Epithelial cell of prostate (primary cell): Measurements from ENCODE around the gene MAPK7.
"Not testable (repeated sequence)": the region's sequence is repeated elsewhere in the genome, so short reads cannot be mapped to it uniquely, and the experiment has no call there.

Experiments used
- DNase-seq: peaks from one replicate; pipeline ENCODE4 v3.0.0-alpha.2; 2011; ENCODE audit warnings: low read depth, low spot score
- H3K27ac ChIP-seq: fragments of 450-650 bp; 2 replicates; pipeline ENCODE4 v1.5.1; 2017; ENCODE audit warnings: mild to moderate bottlenecking

The MAPK7 gene

DNA sequence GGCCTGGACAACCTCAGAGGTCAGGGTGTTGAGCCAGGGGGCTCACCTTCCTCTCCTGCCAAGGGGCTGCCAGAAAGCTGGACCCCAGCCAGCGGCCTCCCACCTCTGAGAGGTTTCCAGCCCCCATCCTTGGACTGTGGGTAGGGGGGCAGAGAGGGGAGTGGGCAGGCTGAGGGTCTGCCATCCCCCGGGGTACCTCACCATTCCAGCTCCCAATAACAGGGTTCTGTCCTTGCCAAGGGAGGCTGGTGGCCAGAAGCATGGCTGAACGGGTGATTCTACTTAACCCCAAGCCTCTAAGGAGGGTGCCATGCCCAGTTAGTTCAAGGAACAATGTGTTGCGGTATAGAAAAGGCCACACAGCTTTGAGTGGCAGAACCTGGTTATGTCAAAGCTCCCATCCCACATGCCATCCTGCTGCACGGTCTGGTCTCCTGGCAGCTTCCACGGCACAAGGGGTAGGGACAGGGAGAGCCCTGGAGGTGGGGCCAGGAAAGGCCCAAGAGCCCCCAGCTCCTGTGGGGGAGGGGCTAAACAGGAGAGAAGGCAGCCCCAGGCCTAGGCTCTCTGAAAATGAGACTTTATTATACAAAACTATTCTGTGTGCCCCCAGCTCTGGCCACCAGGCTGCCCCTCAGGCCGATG is 35.6 kb upstream of the MAPK7 start:
- no peak overlapping the region for H3K27ac ChIP-seq
- DNase-seq, result no peak

- H3K27ac ChIP-seq, result no peak overlapping the region
- DNase-seq, result no peak
These were observed 35.1 kb upstream of the MAPK7 start for GRCh38 chr17:19343256-19343630.

DNA sequence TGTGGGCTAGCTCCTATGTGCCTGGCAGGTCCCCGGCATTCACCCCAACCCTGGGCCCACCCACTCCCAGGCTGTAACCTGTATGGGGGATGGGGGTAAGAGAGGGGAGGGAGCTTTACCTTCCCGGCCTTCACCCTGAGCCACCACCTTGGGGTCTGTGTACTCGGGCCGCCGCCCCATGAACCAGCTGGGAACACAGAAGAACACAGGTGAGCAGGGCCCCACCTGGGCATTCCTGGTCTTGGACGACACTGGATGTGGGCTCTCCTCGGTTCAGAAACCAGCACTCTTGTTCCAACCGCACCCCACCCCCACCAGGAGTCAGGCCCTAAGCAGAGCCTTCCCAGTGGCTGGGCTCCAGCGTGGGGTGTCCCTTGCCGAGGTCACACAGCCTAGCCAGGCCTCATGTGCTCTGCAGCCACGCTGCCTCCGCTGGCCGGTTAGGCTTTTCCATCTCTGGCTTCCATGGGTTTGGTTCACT is 34.6 kb upstream of the MAPK7 start:
- no peak for DNase-seq
- no peak overlapping the region for H3K27ac ChIP-seq

DNA sequence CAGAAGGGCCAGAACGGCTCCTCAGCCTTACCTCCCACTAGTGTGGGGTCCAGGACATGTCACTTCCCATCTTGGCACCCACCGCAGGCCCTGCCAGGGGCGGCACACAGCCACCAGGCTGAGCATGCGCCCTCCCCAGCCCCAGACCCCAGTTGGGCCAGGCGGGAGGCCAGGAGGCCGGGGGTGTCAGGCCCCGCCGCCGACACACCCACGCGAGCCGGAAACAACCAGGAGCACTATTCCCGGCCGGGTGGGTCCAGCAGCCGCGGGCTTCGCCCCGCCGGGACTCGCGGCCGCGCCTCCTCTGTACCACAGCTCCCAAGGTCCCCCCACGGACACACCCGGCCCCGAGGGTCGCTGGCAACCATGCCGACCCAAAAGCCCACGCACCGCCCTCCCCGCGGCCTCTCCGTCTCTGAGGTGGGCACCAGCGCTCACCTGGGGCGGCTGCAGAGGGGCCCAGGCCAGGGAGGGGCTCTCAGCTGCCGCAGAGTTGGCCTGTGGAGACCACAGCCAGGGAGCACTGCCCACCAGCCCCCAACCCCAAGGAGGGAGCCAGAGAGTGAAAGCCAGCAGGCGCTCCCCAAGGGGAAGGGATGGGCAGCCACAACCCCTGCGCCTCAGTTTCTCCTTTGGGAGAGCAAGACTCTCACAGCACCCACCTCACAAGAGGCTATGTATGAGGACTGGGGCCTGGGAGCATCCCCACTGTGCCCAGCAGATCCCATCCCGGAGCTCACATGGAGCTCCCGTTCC is 33.8 kb upstream of the MAPK7 start:
- DNase-seq, result no peak
- H3K27ac ChIP-seq, result no peak overlapping the region

DNA sequence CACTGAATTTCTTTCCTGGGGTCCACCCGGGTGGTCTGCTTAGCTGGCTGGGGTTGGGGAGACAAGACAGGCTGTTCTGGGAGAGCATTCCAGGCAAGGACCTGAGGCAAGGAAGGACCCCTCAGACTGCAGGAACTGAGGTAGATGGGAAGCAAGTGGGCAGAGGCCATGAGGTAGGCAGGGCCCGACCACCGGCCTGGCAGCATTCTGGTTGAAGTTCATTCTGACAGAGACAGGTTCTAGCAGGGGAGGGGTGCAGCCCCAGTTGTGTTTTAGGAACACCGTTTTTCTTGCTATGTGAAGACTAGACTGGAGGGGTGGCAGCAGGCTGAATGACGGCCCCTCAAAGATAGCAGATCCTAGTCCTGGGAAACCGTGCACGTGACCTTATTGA is 33.2 kb upstream of the MAPK7 start:
- DNase-seq, result no peak
- H3K27ac ChIP-seq, result no peak overlapping the region

DNA sequence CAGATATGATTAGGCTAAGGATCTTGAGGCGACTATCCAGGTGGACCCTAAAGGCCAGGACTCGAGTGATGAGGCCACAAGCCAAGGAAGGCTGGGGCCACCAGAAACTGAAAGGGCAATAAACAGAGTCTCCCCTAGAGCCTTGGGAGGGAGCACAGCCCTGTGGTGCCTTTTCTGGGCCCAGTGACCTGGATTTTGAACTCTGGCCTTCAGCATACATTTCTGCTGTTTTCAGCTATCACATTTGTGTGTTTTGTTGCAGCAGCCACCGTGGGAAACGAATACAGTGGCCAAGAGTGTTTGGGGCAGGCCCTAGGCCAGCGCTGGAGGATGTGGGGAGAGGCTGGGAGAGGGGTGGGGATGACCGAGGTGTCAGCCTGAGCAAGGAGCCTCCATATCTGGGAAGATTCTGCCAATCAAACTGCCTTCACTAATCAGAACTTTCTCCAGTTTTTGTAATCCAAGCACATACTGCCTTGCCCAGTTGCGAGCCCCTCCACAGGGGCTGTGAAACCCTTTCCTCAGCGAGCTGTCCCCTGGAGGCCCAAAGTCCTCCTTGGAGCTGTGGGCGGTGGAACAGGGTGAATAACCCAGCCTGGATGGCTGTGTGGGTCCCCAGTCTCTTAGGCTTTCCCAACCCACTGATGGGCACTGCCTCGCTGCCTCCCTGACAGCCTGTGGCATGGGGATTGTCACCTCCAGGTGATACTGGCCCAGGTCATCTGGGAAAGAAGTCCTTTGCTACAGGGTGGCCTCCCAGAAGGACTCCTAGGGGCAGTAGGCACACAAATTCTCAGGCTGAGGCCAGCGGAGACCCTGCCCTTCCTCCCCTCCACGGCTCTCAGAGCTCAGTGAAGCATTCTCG is 32.6 kb upstream of the MAPK7 start:
- DNase-seq, result no peak
- no peak overlapping the region for H3K27ac ChIP-seq

- no peak for DNase-seq
- H3K27ac ChIP-seq, result peak overlapping the region; percentile 38
These were observed 31.7 kb upstream of the MAPK7 start for GRCh38 chr17:19346351-19347255.

DNA sequence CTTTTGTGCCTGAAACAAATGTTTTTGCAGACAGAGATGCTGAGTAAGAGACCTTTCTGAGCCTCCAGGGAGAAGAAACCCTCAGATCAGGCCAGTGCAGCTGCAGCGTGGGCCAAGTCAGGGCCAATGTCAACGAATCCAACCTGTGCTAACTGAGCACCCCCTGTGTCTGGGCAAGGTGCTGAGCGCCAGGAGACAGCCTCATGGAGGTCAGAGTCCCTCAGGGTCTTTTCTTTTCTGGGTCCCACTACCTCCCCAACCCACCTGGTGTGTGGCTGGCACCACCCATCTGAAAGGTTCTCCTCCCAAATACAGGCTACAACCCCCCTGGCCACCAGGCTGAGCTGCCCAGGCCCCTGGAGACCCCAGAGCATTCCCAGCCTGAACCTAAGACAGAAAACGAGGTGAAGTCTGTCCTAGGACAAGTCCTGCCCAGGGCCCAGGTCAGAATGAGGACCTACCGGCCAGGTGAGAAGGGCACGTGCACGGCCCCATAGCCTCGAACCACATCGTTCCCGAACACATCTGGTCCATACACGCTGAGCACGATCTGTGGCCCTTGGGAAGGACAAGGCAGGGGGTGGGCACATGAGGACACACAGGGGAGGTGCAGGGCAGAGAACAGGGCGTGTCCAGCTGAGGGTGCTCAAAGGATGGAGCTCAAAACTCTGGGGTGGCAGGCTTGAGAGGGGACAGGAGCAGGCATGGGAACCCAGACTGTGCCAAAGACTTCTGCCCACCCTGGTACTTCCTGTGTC is 30.8 kb upstream of the MAPK7 start:
- H3K27ac ChIP-seq, result peak overlapping the region; percentile 38
- no peak for DNase-seq

GRCh38 chr17:19348081-19348650 is 30.1 kb upstream of the MAPK7 start:
- DNase-seq, result no peak
- peak overlapping the region; percentile 38 for H3K27ac ChIP-seq

DNA sequence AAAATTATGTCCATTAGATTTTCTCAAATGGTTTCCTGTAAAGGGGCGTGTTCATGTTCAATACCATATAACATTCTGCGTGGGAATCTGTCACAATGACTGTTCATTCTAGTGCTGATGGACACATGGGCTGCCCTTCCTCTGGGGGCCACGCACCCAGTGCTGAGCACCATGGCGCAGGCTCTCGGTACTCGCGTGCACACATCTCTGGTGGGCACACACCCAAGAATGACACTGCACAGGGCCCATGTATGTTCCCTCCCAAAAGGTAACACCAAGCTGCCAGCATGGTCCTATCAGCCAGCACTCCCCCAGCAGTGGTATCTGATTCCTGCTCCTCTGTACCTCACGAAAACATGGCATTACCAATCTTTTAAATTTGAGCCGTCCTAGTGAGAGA is 29.5 kb upstream of the MAPK7 start:
- DNase-seq, result no peak
- H3K27ac ChIP-seq, result peak overlapping the region; percentile 38

- DNase-seq, H3K27ac ChIP-seq: not testable (repeated sequence)
These were observed 24.9 kb upstream of the MAPK7 start for GRCh38 chr17:19353401-19353800.

DNA sequence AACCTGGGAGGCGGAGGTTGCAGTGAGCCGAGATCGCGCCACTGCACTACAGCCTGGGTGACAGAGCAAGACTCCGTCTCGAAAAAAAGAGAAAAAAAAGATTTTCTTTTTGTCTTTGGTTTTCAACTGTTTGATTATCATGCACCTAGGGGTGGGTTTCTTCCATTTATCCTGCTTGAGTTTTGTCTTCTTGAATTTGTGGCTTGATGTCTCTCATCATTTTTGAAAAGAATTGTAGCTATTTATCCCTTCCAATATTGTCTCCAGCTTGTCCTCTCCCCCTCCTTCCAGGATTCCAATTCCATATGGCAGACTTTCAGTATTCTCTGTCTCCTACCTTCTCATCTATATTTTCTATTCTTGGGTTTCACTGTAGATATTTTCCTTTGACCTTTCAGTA is 23.6 kb upstream of the MAPK7 start:
- no peak for DNase-seq
- peak overlapping the region; percentile 39 for H3K27ac ChIP-seq

DNA sequence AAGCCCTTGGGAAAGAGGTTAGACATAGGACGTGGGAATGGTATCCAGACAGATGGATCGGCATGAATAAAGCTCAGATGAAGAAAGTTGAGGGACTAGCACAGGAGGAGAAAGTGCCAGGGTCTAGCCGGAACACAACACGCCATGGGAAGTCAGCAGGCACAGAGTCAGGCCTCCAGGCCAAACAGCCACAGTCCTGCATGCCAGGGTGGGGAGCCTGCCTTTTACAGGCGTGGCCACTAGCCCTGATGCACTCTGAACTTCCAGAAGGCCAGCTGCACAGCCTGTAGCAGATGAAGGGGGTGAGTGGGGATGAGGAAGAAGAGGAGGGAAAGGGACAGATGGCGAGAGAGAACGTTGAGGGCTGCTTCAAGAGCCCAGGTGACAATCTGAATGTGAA is 20.9 kb upstream of the MAPK7 start:
- no peak overlapping the region for H3K27ac ChIP-seq
- DNase-seq, result no peak

- no peak for DNase-seq
- H3K27ac ChIP-seq, result no peak overlapping the region
These were observed 20.5 kb upstream of the MAPK7 start for GRCh38 chr17:19357761-19358160.

DNA sequence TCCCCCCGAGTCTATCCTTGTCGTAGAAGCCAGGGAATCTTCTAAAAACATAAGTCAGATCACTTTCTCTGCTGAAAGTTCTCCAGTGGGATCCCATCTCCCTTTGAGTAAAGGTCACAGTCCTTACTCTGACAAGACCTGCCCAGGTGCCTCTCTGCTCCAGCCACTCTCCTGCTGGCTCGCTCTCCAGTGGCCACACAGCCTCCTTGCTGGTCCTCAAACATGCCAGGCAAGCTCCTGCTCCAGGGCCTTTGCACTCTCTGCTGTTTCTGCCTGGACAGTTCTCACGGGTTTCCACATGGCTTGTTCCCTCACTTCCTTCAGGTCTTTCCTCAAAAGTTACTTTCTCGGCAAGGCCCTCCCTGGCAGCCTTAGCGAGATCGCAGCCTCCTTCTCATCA is 19.1 kb upstream of the MAPK7 start:
- H3K27ac ChIP-seq, result no peak overlapping the region

DNA sequence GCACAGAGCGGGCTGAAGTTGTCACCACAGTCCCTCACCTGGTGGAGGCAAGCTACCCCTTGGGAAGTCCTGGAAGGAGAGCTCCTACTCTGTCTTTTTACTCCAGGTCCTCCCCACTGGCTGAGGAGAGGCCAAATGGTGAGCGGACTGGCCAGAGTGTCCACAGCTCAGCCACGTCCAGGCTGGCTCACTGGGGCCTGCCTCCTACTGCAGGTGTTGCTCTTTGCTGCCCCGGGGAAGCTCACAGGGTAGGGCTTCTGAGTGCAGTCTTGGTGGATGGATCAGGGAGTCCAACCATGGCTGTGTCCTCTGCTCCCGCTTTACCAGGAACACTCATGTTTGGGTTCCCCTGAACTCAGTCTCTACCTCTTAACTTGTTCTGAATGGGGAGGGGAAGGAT is 18.4 kb upstream of the MAPK7 start:
- no peak overlapping the region for H3K27ac ChIP-seq
- DNase-seq, result no peak

More for the DNA sequence above, 19.1 kb upstream of the MAPK7 start:
- no peak for DNase-seq

- no peak overlapping the region for H3K27ac ChIP-seq
- DNase-seq, result no peak
These were observed 17.5 kb upstream of the MAPK7 start for GRCh38 chr17:19360772-19361171.

GRCh38 chr17:19361326-19361725 is 17.0 kb upstream of the MAPK7 start:
- DNase-seq, result no peak
- H3K27ac ChIP-seq, result no peak overlapping the region

DNA sequence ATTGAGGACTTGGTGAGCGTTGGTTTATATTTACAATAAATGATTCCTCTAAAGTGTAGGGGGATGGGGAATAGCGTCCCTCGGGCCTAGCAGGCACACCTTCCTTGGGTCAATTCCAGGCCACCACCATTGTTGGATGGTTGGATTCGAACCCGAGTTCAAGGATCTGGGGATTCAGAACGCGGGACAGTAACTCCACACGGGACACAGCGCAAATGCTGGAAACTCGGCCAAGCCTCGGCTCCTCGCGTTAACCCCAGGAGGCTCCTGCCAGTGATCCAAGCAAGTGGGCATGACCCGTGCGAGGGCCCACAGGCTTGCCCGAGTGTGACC is 16.4 kb upstream of the MAPK7 start:
- H3K27ac ChIP-seq, result peak overlapping the region; percentile 59
- no peak for DNase-seq
